ENCODE results near the gene TRIM63. TPM values are rescaled to one million over a fixed set of nuclear protein-coding genes. Genes with fewer than 3 reads are reported as not detected.

Gene TRIM63
- under 0.01 TPM in 1 of 2 replicates, not detected in the other for total RNA-seq

GRCh38 chr1:26067432-26067911 is at the start of gene TRIM63:
Gene TRIM63, minus strand, starts transcription at chr1:26067630. Its CDS starts 136 bp downstream, at chr1:26067494.

DNA sequence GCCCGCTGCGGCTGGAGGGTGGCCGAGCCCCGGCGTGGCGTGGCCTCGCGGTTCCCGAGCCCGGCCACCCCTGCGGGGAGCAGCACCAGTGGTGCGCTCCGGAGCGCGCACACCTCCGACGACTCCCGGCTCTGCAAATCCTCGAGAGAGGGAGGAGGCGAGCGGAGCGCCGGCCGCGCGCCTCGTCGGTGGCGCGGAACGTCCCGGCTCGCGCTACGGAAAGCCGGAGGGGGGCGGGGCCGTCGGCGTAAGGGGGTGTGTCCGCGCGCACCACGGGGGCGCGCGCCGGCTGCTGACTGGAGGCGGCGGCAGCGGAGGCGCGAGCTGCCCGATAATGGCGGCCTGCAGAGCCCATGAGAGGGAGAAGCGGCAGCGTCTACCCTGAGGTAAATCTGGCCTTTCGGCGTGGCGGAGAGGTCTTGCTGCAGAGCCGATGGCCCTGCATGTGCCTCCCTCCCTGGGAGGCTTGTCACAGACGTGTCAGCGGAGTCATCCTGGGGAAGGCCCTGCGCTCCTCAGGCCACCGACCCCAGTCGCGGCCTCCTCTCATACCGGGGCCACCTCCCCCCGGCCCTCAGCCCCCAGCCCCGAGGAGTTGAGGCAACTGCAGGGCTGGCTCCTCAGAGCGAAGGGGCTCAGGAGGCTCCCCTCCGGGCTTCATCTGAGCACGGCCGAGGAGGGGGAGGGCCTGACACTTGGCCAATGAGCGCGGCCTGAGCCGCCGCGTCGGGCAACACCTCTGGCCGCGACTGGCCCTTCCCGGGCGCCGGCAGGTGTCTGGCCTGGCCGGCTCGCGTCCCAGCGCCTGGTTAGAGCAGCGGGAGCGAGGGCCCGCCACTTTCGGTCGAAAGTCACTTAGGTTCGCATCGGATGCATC is 44.3 kb upstream of the TRIM63 start, which contains the start of gene PDIK1L:
Gene PDIK1L, plus strand, starts transcription at position 295 of the 877 bp plus-strand sequence. CDS start 2,485 bp downstream, outside the sequence.

DNA sequence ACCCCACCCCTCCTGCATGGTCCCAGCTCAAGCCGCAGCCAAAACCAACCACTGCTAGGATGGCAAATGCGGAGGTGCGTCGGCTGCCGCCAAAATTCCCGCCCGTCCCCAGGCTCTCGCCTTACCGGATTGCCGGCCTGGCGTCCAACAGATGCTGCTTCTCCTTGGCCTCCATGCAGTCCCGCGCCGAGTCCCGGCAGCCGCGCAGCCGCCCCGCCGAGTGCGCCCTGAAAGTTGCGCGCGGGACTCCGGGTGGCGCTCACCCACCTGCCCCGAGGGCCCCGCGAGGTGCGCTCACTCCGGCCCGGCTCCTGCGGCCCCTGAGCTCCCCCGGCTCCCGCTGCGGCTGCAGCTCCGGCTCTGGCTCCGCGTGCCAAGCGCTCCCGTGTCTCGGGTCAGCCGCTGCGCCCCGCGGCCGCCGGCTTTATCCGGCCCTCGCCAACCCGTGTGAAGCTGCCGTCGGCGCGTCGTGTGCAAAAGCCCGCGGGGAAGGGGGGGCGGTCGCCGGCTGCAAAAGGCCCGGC is 21.6 kb downstream of the TRIM63 start, which contains the start of gene SLC30A2:
Gene SLC30A2, minus strand, starts transcription at position 397 of the 524 bp plus-strand sequence. Its CDS starts 222 bp downstream, at position 175.

GRCh38 chr1:26021647-26022403 is 45.6 kb downstream of the TRIM63 start, which contains the start of gene EXTL1:
Gene EXTL1, plus strand, starts transcription at chr1:26021775. Its CDS starts 872 bp downstream, at chr1:26022647.

Other genes starting within 250 kb of the TRIM63 start
- gene MTFR1L, start 247.7 kb downstream of the TRIM63 start, total RNA-seq = 15.2 and 21.5 TPM in 2 replicates
- gene AUNIP, start 208.2 kb downstream of the TRIM63 start, total RNA-seq = 2.1 and 3.1 TPM in 2 replicates
- 4.5 and 9.1 TPM in 2 replicates for gene PAQR7, start 191.9 kb downstream of the TRIM63 start, total RNA-seq
- 119 and 151 TPM in 2 replicates for gene STMN1, start 161.2 kb downstream of the TRIM63 start, total RNA-seq
- 3.6 and 17.9 TPM in 2 replicates for gene PAFAH2, start 69.6 kb downstream of the TRIM63 start, total RNA-seq
- gene EXTL1, start 45.9 kb downstream of the TRIM63 start, total RNA-seq = not detected in 2 replicates
- gene SLC30A2, start 21.5 kb downstream of the TRIM63 start, total RNA-seq = not detected in 2 replicates
- gene PDIK1L, start 44.2 kb upstream of the TRIM63 start, total RNA-seq = 3.2 and 4.2 TPM in 2 replicates
- gene FAM110D, start 91.4 kb upstream of the TRIM63 start, total RNA-seq = 3.1 and 7.9 TPM in 2 replicates
- gene C1orf232, start 101.3 kb upstream of the TRIM63 start, total RNA-seq = not detected in 2 replicates
- 15.6 and 29.1 TPM in 2 replicates for gene ZNF593, start 102.3 kb upstream of the TRIM63 start, total RNA-seq
- gene ZNF593OS, start 104.2 kb upstream of the TRIM63 start, total RNA-seq = not detected in 2 replicates
- 0.31 TPM in 1 of 2 replicates, not detected in the other for gene CNKSR1, start 109.9 kb upstream of the TRIM63 start, total RNA-seq
- not detected in 2 replicates for gene CATSPER4, start 123.0 kb upstream of the TRIM63 start, total RNA-seq
- gene CEP85, start 166.6 kb upstream of the TRIM63 start, total RNA-seq = 8.6 and 12.3 TPM in 2 replicates
- gene SH3BGRL3, start 212.5 kb upstream of the TRIM63 start, total RNA-seq = 14.6 and 20.7 TPM in 2 replicates
- gene UBXN11, start 239.0 kb upstream of the TRIM63 start, total RNA-seq = 2.3 and 4.5 TPM in 2 replicates